HEK293 (cell line): ENCODE measurements around the gene TBC1D22A.

Experiments
- CTCF ChIA-PET: fragments of 350-600 bp; formaldehyde crosslinking; extraction: SDS; loops from one replicate; lab custom pipeline; 2021; ENCODE audit warnings: antibody characterized with exemption; lab: Yijun Ruan, JAX
- POLR2A ChIA-PET: fragments of 300-600 bp; formaldehyde crosslinking; extraction: SDS; loops from one replicate; lab custom pipeline; 2020; ENCODE audit warnings: antibody characterized with exemption, inconsistent platforms; lab: Yijun Ruan, JAX
- H3K27ac ChIP-seq: fragments of 200-500 bp; sonication (Bioruptor generic); 2 replicates; pipeline ENCODE4 v1.5.1; 2014; ENCODE audit warnings: low read depth, low read length, control low read depth, inconsistent platforms; ENCODE audit errors: extremely low read depth
- H3K36me3 ChIP-seq, 2 experiments: fragments of 200-500 bp in 1 of 2; sonication (Bioruptor generic) in 1 of 2; 1 replicate in 1 of 2; 2 replicates in 1 of 2; pipeline ENCODE4 v1.5.1; 2014 to 2017; ENCODE audit warnings: inconsistent platforms in 2 of 2, low read length in 2 of 2; ENCODE audit not compliant: control insufficient read depth in 2 of 2, insufficient read depth in 1 of 2
- H3K4me1 ChIP-seq: fragments of 200-500 bp; sonication (Bioruptor generic); 2 replicates; pipeline ENCODE4 v1.5.1; 2014; ENCODE audit warnings: mild to moderate bottlenecking, low read length, inconsistent platforms; ENCODE audit not compliant: control insufficient read depth, insufficient read depth
- H3K4me3 ChIP-seq: 2 replicates; pipeline ENCODE4 v1.5.1; 2011; ENCODE audit warnings: low read depth, mild to moderate bottlenecking, control low read depth, low read length, moderate library complexity
- H3K9me3 ChIP-seq: fragments of 200-500 bp; sonication (Bioruptor generic); 2 replicates; pipeline ENCODE4 v1.5.1; 2014; ENCODE audit warnings: low read depth, low read length, inconsistent platforms; ENCODE audit not compliant: control insufficient read depth, insufficient read depth
- AEBP2 ChIP-seq: fragments of 450-650 bp; formaldehyde crosslinking; IDR thresholded peaks from 2 replicates; pipeline ENCODE4 v1.5.1; 2016; ENCODE audit warnings: missing biosample characterization, missing genetic modification characterization, borderline replicate concordance
- OSR2 ChIP-seq: fragments of 450-650 bp; formaldehyde crosslinking; IDR thresholded peaks from 2 replicates; pipeline ENCODE4 v1.5.1; 2016; ENCODE audit warnings: missing biosample characterization, missing genetic modification characterization
- PATZ1 ChIP-seq: fragments of 450-650 bp; formaldehyde crosslinking; IDR thresholded peaks from 2 replicates; pipeline ENCODE4 v1.5.1; 2016; ENCODE audit warnings: missing biosample characterization, missing genetic modification characterization
- SALL2 ChIP-seq: fragments of 450-650 bp; formaldehyde crosslinking; IDR thresholded peaks from 2 replicates; pipeline ENCODE4 v1.5.0; 2017; ENCODE audit warnings: missing biosample characterization, mild to moderate bottlenecking, missing genetic modification characterization, borderline replicate concordance
- SP7 ChIP-seq: fragments of 450-650 bp; formaldehyde crosslinking; IDR thresholded peaks from 2 replicates; pipeline ENCODE4 v1.5.1; 2016; ENCODE audit warnings: missing biosample characterization, missing genetic modification characterization
- ZBTB8A ChIP-seq: fragments of 450-650 bp; formaldehyde crosslinking; IDR thresholded peaks from 2 replicates; pipeline ENCODE4 v1.5.1; 2016; ENCODE audit warnings: missing biosample characterization, missing genetic modification characterization
- ZFP3 ChIP-seq: fragments of 450-650 bp; formaldehyde crosslinking; IDR thresholded peaks from 2 replicates; pipeline ENCODE4 v1.5.1; 2016; ENCODE audit warnings: low read depth, missing biosample characterization, missing genetic modification characterization
- ZIC2 ChIP-seq: fragments of 450-650 bp; formaldehyde crosslinking; IDR thresholded peaks from 2 replicates; pipeline ENCODE4 v1.5.1; 2016; ENCODE audit warnings: missing biosample characterization, missing genetic modification characterization
- ZNF18 ChIP-seq: fragments of 450-650 bp; formaldehyde crosslinking; IDR thresholded peaks from 2 replicates; pipeline ENCODE4 v1.5.1; 2016; ENCODE audit warnings: missing biosample characterization, missing genetic modification characterization
- ZNF266 ChIP-seq: fragments of 450-650 bp; formaldehyde crosslinking; IDR thresholded peaks from 2 replicates; pipeline ENCODE4 v1.5.1; 2016; ENCODE audit warnings: missing biosample characterization, missing genetic modification characterization, low read depth
- ZNF292 ChIP-seq: fragments of 450-650 bp; formaldehyde crosslinking; IDR thresholded peaks from 2 replicates; pipeline ENCODE4 v1.5.1; 2016; ENCODE audit warnings: low read depth, missing biosample characterization, missing genetic modification characterization, borderline replicate concordance
- ZNF341 ChIP-seq: fragments of 450-650 bp; formaldehyde crosslinking; IDR thresholded peaks from 2 replicates; pipeline ENCODE4; 2016; ENCODE audit warnings: low read depth, missing biosample characterization, missing genetic modification characterization
- ZNF391 ChIP-seq: fragments of 450-650 bp; formaldehyde crosslinking; IDR thresholded peaks from 2 replicates; pipeline ENCODE4 v1.5.1; 2016; ENCODE audit warnings: low read depth, missing biosample characterization, missing genetic modification characterization, borderline replicate concordance
- ZNF394 ChIP-seq: fragments of 450-650 bp; formaldehyde crosslinking; IDR thresholded peaks from 2 replicates; pipeline ENCODE4 v1.5.1; 2016; ENCODE audit warnings: missing biosample characterization, missing genetic modification characterization, mild to moderate bottlenecking, moderate library complexity, borderline replicate concordance
- ZNF398 ChIP-seq: fragments of 450-650 bp; formaldehyde crosslinking; IDR thresholded peaks from 2 replicates; pipeline ENCODE4 v1.5.1; 2017; ENCODE audit warnings: missing biosample characterization, missing genetic modification characterization
- ZNF426 ChIP-seq: fragments of 450-650 bp; formaldehyde crosslinking; IDR thresholded peaks from 2 replicates; pipeline ENCODE4 v1.5.1; 2017; ENCODE audit warnings: missing biosample characterization, missing genetic modification characterization, mild to moderate bottlenecking, inconsistent platforms, moderate library complexity
- ZNF488 ChIP-seq: fragments of 450-650 bp; formaldehyde crosslinking; IDR thresholded peaks from 2 replicates; pipeline ENCODE4 v1.5.1; 2016; ENCODE audit warnings: missing biosample characterization, missing genetic modification characterization
- ZNF558 ChIP-seq: fragments of 450-650 bp; formaldehyde crosslinking; IDR thresholded peaks from 2 replicates; pipeline ENCODE4 v1.5.1; 2016; ENCODE audit warnings: missing biosample characterization, missing genetic modification characterization
- ZNF645 ChIP-seq: fragments of 450-650 bp; formaldehyde crosslinking; IDR thresholded peaks from 2 replicates; pipeline ENCODE4; 2016; ENCODE audit warnings: missing biosample characterization, missing genetic modification characterization
- ZSCAN16 ChIP-seq: fragments of 450-650 bp; formaldehyde crosslinking; IDR thresholded peaks from 2 replicates; pipeline ENCODE4 v1.5.1; 2016; ENCODE audit warnings: missing biosample characterization, missing genetic modification characterization
- TF ChIP-seq, protein P1 (sequence below): fragments of 450-650 bp; formaldehyde crosslinking; IDR thresholded peaks from 2 replicates; pipeline ENCODE4 v1.5.1; 2016; ENCODE audit warnings: missing biosample characterization, missing genetic modification characterization

The TBC1D22A gene

DNA sequence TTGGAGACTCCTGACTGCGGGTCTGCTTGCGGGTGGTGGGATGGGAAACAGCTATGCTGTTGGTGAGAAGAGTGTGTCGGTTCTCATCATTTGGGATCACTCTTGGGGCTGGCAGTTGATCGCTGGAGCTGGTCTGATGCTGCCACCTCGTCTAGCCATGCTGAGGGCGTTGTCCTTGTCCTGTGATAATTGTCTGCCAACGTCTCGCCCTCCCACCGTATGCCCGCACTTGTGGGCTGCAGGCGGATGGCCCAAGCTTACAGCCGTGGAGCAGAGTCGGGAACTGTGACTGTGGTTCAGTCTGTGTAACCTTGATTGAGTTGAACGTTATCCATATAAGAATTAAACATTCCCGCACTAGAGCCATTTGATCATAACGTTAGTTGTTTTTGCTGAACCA lies 204.4 kb downstream of the TBC1D22A start (continued):
- TF ChIP-seq ZNF645 (tag by site-specific recombination): no peak

GRCh38 chr22:46967445-46968358 lies 205.3 kb downstream of the TBC1D22A start:
- ChIA-PET POLR2A (no interaction called here), CTCF (no interaction called here)
- TF ChIP-seq ZIC2 (tag by site-specific recombination): peak; percentile 86
- TF ChIP-seq SP7 (tag by site-specific recombination): peak; percentile 99
- TF ChIP-seq ZNF394: no peak
- H3K4me1 ChIP-seq: no peaks in the 10 kb centered on the region
- no peaks in the 10 kb centered on the region for H3K36me3 ChIP-seq
- no peak overlapping the region for H3K27ac ChIP-seq
- no peaks in the 10 kb centered on the region for H3K9me3 ChIP-seq
- no peak overlapping the region for H3K4me3 ChIP-seq

DNA sequence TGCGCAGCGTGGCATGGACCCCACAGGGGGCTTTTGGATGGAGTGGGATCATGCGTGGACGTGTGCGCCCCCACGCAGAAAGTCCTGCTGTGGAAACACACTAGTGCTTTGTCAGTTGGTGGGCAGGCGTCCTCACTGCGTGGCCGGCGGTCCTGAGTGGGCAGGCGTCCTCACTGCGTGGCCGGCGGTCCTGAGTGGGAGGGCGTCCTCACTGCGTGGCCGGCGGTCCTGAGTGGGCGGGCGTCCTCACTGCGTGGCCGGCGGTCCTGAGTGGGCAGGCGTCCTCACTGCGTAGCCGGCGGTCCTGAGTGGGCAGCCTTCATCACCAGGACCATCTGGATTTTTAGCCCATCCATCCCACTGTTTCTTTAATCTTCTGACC lies 205.9 kb downstream of the TBC1D22A start:
- H3K9me3 ChIP-seq: no peaks in the 10 kb centered on the region
- H3K27ac ChIP-seq: no peak overlapping the region
- POLR2A ChIA-PET: no interaction called here
- H3K4me1 ChIP-seq: no peaks in the 10 kb centered on the region
- no peaks in the 10 kb centered on the region for H3K36me3 ChIP-seq
- H3K4me3 ChIP-seq: no peak overlapping the region
- CTCF ChIA-PET: no interaction called here
- no peak for TF ChIP-seq OSR2 (tag by site-specific recombination)
- no peak for TF ChIP-seq ZNF558 (tag by site-specific recombination)
- no peak for TF ChIP-seq ZNF398 (tag by site-specific recombination)
- no peak for TF ChIP-seq AEBP2 (tag by site-specific recombination)
- TF ChIP-seq ZNF488 (tag by site-specific recombination): no peak
- TF ChIP-seq ZNF266: no peak
- TF ChIP-seq, protein P1, sequence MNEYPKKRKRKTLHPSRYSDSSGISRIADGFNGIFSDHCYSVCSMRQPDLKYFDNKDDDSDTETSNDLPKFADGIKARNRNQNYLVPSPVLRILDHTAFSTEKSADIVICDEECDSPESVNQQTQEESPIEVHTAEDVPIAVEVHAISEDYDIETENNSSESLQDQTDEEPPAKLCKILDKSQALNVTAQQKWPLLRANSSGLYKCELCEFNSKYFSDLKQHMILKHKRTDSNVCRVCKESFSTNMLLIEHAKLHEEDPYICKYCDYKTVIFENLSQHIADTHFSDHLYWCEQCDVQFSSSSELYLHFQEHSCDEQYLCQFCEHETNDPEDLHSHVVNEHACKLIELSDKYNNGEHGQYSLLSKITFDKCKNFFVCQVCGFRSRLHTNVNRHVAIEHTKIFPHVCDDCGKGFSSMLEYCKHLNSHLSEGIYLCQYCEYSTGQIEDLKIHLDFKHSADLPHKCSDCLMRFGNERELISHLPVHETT (tag by site-specific recombination): no peak
- no peak for TF ChIP-seq ZBTB8A (tag by site-specific recombination)
- no peak for TF ChIP-seq ZNF292 (tag by site-specific recombination)
- TF ChIP-seq ZFP3 (tag by site-specific recombination): no peak
- TF ChIP-seq ZNF426 (tag by site-specific recombination): no peak
- no peak for TF ChIP-seq PATZ1 (tag by site-specific recombination)
- TF ChIP-seq ZNF391: no peak
- TF ChIP-seq ZSCAN16: no peak
- no peak for TF ChIP-seq ZNF341
- TF ChIP-seq ZNF18 (tag by site-specific recombination): no peak
- TF ChIP-seq SALL2 (tag by site-specific recombination): no peak
